ENCODE results near the gene TMEM43. TPM values are rescaled to one million over a fixed set of nuclear protein-coding genes. Genes with fewer than 3 reads are reported as not detected.

TMEM43 gene
- total and polyA plus RNA-seq, 9 donors = 72.0 to 104 (median 87.3) TPM

DNA sequence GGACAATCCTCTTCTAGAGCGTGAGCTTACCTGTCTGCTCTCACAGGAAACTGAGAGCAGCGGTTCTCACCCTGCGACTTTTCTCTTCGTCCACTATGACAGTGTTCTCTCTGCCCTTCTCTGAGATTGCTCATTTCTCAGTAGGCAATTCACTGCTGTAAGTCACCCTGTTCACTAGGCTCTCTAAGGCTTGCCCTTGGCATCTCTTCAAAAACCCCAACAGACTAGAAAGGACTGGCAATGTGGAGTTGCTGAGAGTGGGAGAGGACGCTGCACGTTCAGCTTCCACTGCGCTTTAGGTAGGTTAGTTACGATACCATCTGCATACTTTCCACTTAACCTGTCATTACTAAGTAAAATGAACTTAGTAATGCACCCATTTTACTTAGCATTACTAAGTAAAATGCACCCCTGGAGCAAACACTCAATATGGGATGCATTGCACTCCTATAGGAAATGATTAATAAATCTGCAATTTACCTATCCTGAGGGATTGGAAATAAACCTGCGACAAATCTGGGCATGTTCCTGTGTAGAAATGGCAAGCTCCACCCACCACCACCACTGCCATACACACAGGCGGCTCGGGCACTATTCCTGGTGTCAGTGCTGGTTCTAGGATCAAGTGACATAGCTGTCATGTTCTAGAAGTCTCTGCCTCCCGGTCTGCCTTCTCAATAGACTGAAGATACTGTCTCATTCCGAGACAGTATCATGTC is 32.1 kb downstream of the TMEM43 start:
- Histone ChIP-seq H3K4me3 (no peak overlapping the region), H3K27me3 (no peaks in the 10 kb centered on the region), H3K9me3 (peaks cover 0 to 4% of the 10 kb centered on the region in 2 donors), H3K36me3 (no peaks in the 10 kb centered on the region), H3K27ac (no peak overlapping the region), H3K4me1 (ENCODE audit: insufficient read depth) (no peaks in the 10 kb centered on the region)
- intact Hi-C loops (cut with DNase I) = no loop called here
- TF ChIP-seq CTCF (IDR thresholded peaks at IDR 0.05) (no peak), POLR2A (IDR thresholded peaks at IDR 0.05) (no peak), EP300 (IDR thresholded peaks at IDR 0.05) (no peak)
- no peak for DNase-seq
- 92 to 95% (median 94%) methylated on average over 13 of the region's 13 CpGs for WGBS, 3 donors

GRCh38 chr3:14157951-14158350 is 33.1 kb downstream of the TMEM43 start:
- no peaks in the 10 kb centered on the region for H3K27me3 ChIP-seq
- no peak overlapping the region for H3K27ac ChIP-seq
- H3K4me3 ChIP-seq = no peak overlapping the region
- no peaks in the 10 kb centered on the region for H3K4me1 ChIP-seq (ENCODE audit: insufficient read depth)
- TF ChIP-seq CTCF (IDR thresholded peaks at IDR 0.05) (no peak), POLR2A (IDR thresholded peaks at IDR 0.05) (no peak), EP300 (IDR thresholded peaks at IDR 0.05) (no peak)
- 94 to 97% (median 96%) methylated on average over 9 of the region's 9 CpGs for WGBS, 3 donors
- peaks cover 0 to 4% of the 10 kb centered on the region in 2 donors for H3K9me3 ChIP-seq
- intact Hi-C loops (cut with DNase I) = no loop called here
- no peaks in the 10 kb centered on the region for H3K36me3 ChIP-seq
- DNase-seq = no peak

DNA sequence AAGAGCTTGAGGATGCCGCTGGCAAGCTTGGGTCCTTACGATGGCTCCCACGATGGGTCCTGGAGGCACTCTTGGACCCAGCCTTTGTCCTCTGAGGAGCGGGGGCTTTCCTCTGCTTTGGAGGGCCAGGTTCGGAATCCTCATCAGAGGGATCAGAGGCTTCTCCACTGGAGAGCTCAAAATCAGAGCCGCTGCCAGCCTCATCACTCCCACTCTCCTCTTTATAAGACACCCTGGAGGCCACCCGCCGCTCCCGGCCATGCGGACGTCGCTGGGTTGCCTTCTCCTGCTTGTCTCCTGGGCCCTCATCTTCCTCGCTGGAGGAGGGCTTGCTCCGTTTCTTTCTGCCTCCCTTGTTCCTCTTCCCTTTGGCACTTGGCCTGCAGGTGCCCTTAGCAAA is 33.5 kb downstream of the TMEM43 start:
- intact Hi-C loops (cut with DNase I) = no loop called here
- WGBS, 3 donors = 92 to 99% (median 95%) methylated on average over 14 of the region's 14 CpGs
- Histone ChIP-seq H3K36me3 (no peaks in the 10 kb centered on the region), H3K9me3 (peaks cover 0 to 4% of the 10 kb centered on the region in 2 donors), H3K27me3 (no peaks in the 10 kb centered on the region), H3K4me1 (ENCODE audit: insufficient read depth) (no peaks in the 10 kb centered on the region), H3K27ac (no peak overlapping the region), H3K4me3 (no peak overlapping the region)
- DNase-seq = no peak
- no peak for TF ChIP-seq POLR2A (IDR thresholded peaks at IDR 0.05)
- no peak for TF ChIP-seq EP300 (IDR thresholded peaks at IDR 0.05)
- no peak for TF ChIP-seq CTCF (IDR thresholded peaks at IDR 0.05)

DNA sequence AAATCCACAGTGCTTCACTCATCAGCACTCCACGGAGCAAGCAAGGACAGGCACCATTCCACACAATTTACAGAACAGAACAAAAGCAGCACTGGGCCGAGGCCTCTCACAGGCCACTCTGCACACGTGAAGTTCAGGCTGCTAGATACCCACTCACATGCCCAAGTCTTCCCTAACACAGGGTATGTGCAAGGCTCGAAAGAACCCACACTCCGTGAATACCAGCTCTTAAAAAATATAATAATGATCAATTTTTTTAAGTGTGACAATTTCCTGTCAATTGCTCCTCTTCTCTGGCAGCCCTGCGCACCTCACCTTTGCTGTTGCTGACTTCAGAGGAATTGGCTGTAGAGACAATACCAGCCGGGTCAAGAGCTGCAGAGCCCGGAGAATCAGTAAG is 34.6 kb downstream of the TMEM43 start:
- DNase-seq = no peak
- Histone ChIP-seq H3K27me3 (no peaks in the 10 kb centered on the region), H3K4me3 (no peak overlapping the region), H3K9me3 (peaks cover 0 to 4% of the 10 kb centered on the region in 2 donors), H3K27ac (no peak overlapping the region), H3K36me3 (no peaks in the 10 kb centered on the region), H3K4me1 (ENCODE audit: insufficient read depth) (no peaks in the 10 kb centered on the region)
- intact Hi-C loops (cut with DNase I) = no loop called here
- TF ChIP-seq POLR2A (IDR thresholded peaks at IDR 0.05) = no peak
- 94 to 97% (median 96%) methylated on average over 8 of the region's 8 CpGs for WGBS, 3 donors

DNA sequence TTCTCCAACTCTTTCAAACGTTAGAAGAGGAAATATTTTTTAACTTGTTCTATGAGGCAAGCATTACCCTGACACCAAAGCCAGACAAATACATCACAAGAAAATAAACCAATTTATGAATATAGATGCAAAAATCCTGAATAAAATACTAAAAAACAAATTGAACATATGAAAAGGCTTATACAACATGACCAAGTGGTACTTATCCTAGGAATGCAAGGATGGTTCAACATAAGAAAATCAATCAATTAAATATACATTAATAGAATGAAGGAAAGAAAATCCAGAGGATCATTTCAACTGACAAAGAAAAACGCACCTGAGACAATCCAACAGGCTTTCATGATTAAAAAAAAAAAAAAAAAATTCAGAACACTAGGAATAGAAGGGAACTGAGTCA is 36.4 kb downstream of the TMEM43 start:
- H3K4me1 ChIP-seq (ENCODE audit: insufficient read depth) = no peaks in the 10 kb centered on the region
- no peaks in the 10 kb centered on the region for H3K27me3 ChIP-seq
- H3K27ac ChIP-seq = no peak overlapping the region
- intact Hi-C loops (cut with DNase I) = no loop called here
- H3K4me3 ChIP-seq = no peak overlapping the region
- no peak for DNase-seq
- WGBS, 3 donors = 86 to 91% (median 89%) methylated on average over 2 of the region's 2 CpGs
- H3K9me3 ChIP-seq = peaks cover 0 to 4% of the 10 kb centered on the region in 2 donors
- H3K36me3 ChIP-seq = no peaks in the 10 kb centered on the region
- TF ChIP-seq POLR2A (IDR thresholded peaks at IDR 0.05) (no peak), CTCF (IDR thresholded peaks at IDR 0.05) (no peak), EP300 (IDR thresholded peaks at IDR 0.05) (no peak)
